ENCODE data around the gene OXSM. TPM values are rescaled to one million over a fixed set of nuclear protein-coding genes. Genes with fewer than 3 reads are reported as not detected.

Gene OXSM
- total RNA-seq, 1 donor from 2014 or later, result 8.7 TPM

DNA sequence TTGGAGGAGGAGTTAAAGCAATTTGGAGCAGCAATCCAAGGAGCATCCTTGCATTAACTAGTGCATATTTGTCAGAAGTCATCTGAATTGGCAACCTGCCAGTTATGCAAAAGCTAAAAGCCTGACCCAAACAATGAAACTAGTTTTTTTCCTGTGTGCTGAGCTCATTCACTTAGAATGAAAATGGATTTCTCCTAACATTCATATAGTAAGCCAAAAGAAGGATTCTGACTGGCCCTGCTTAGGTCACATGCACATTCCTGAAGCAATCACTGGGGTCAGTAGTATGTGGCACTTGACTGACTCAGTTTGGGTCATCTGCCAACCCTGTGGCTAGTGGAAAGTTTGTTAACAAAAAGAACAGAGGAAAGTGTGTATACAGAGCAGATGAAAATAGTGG is 30.5 kb downstream of the OXSM start:
- TF ChIP-seq, protein P1, sequence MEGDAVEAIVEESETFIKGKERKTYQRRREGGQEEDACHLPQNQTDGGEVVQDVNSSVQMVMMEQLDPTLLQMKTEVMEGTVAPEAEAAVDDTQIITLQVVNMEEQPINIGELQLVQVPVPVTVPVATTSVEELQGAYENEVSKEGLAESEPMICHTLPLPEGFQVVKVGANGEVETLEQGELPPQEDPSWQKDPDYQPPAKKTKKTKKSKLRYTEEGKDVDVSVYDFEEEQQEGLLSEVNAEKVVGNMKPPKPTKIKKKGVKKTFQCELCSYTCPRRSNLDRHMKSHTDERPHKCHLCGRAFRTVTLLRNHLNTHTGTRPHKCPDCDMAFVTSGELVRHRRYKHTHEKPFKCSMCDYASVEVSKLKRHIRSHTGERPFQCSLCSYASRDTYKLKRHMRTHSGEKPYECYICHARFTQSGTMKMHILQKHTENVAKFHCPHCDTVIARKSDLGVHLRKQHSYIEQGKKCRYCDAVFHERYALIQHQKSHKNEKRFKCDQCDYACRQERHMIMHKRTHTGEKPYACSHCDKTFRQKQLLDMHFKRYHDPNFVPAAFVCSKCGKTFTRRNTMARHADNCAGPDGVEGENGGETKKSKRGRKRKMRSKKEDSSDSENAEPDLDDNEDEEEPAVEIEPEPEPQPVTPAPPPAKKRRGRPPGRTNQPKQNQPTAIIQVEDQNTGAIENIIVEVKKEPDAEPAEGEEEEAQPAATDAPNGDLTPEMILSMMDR (conservative IDR thresholded peaks at IDR 0.05), result no peak
- Mint-ChIP-seq H3K4me1 (no peaks in the 10 kb centered on the region), H3K36me3 (ENCODE audit: low read depth) (no peaks in the 10 kb centered on the region), H3K4me3 (no peak overlapping the region), H3K27me3 (ENCODE audit: low read depth) (no peaks in the 10 kb centered on the region), H3K27ac (ENCODE audit: unreplicated experiment) (no peak overlapping the region), H3K9me3 (no peaks in the 10 kb centered on the region)
- no peak for DNase-seq (ENCODE audit: low read depth, low spot score)

DNA sequence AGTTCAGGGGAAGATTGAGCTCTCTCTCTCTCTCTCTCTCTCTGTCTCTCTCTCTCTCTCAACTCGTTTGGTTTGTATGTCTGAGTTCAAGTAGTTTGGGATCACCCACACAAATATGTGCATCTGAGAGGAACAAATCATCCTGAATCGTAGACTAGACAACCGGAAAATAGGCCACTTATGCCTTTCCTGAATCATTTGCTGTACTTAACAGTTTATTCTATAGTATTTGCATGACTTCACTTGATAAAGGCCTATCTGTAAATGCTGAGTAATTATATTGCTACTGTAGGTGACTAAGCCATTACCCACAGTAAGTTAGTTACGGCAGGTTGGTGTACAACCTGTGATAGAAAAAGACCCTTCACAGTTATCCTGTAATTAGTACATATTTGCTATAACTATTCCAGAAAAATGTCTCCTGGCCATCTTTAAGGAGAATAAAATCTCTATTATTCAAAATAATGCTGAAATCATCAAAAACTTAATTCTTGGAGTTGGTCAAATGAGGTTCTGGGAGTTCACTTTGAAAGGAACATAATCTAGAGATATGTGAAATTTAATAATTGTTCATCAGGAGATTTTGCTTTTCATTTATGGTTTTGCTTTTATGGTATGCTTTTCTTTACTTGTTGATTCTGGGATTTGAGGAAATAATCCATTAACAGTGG is 31.1 kb downstream of the OXSM start:
- H3K36me3 Mint-ChIP-seq (ENCODE audit: low read depth), result no peaks in the 10 kb centered on the region
- no peak for DNase-seq (ENCODE audit: low read depth, low spot score)
- H3K27ac Mint-ChIP-seq (ENCODE audit: unreplicated experiment), result no peak overlapping the region
- TF ChIP-seq, protein P1 (conservative IDR thresholded peaks at IDR 0.05), result no peak
- H3K4me1 Mint-ChIP-seq, result no peaks in the 10 kb centered on the region
- H3K9me3 Mint-ChIP-seq, result no peaks in the 10 kb centered on the region
- H3K27me3 Mint-ChIP-seq (ENCODE audit: low read depth), result no peaks in the 10 kb centered on the region
- no peak overlapping the region for H3K4me3 Mint-ChIP-seq

DNA sequence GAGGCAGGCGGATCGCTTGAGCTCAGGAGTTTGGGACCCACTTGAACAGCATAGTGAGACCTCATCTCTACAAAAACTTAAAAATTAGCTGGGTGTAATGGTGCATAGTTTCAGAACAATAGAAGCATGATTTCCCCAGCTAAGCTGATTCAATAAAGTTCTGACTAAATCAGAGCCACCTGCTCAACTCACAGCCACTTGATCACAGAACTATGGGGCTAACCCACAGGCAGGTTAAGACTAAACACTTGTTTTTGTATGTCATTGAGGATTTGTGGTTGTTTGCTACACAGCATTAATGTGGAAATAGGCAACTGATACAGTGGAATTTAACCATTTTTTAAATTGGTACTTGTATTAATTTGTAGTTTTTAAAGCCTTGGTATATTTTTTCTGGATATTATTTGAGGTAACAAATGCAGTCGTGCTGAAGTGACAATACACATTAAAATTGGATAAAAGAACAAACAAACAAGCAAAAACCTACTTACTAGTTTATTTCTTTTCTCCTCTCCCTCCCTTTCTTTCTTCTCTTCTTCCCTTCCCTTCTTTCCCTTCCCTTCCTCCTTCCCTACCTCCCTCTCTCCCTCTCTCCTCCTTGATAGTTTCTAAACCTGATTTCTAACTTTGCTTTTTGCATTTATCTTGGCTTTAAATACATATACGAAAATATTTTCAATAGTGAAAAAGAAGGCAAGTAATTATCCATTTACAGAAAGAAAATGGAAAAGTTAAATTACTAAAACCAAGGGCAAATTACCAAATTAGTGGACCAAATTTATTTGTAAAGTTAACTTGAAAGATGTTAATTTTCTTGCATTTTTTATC is 32.1 kb downstream of the OXSM start:
- Mint-ChIP-seq H3K27ac (ENCODE audit: unreplicated experiment) (no peak overlapping the region), H3K9me3 (no peaks in the 10 kb centered on the region), H3K36me3 (ENCODE audit: low read depth) (no peaks in the 10 kb centered on the region), H3K4me1 (no peaks in the 10 kb centered on the region), H3K27me3 (ENCODE audit: low read depth) (no peaks in the 10 kb centered on the region), H3K4me3 (no peak overlapping the region)
- no peak for DNase-seq (ENCODE audit: low read depth, low spot score)
- TF ChIP-seq, protein P1 (conservative IDR thresholded peaks at IDR 0.05), result no peak

DNA sequence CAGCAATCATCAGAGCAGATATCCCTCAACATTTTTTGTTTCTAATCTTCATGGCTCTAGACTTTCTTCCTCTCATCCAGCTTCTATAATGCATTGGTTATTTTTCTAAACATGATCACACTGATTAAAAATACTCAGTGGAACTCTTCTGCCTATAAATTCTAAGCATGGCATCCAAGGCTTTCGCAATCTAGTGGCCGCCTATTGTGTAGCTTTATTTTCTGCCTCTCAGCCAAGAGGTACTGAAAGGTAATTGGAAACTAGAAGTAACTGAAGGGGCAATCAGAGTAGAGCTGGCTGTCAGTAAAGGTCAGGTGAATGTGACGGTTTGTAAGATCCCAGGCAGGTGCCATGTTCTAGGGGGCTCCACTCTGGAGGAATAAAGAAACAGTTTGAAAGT is 33.4 kb downstream of the OXSM start:
- H3K9me3 Mint-ChIP-seq, result no peaks in the 10 kb centered on the region
- H3K4me1 Mint-ChIP-seq, result no peaks in the 10 kb centered on the region
- H3K4me3 Mint-ChIP-seq, result no peak overlapping the region

DNA sequence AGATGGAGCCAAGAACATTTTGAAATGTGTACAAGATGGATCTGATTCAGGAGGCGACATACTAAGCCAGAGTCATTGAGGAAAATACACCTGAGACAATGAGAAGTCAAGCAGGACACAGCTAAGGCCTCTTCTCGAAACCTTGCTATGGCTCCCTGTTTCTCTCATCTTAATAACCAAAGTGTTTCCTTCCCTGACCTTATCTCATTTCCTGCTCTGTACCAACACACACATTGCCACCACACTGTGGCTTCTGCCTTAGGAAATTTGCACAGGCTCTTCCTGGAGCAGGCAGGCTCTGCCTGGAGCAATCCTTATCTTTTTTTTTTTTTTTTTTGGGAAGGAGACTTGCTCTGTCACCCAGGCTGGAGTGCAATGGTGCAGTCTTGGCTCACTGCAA is 36.6 kb downstream of the OXSM start:
- DNase-seq (ENCODE audit: low read depth, low spot score), result no peak
- H3K4me3 Mint-ChIP-seq, result no peak overlapping the region
- TF ChIP-seq, protein P1 (conservative IDR thresholded peaks at IDR 0.05), result no peak
- no peaks in the 10 kb centered on the region for H3K9me3 Mint-ChIP-seq
- H3K27ac Mint-ChIP-seq (ENCODE audit: unreplicated experiment), result no peak overlapping the region
- peaks cover 11% of the 10 kb centered on the region for H3K4me1 Mint-ChIP-seq
- H3K36me3 Mint-ChIP-seq (ENCODE audit: low read depth), result no peaks in the 10 kb centered on the region
- H3K27me3 Mint-ChIP-seq (ENCODE audit: low read depth), result no peaks in the 10 kb centered on the region

More for the DNA sequence above, 33.4 kb downstream of the OXSM start:
- H3K27me3 Mint-ChIP-seq (ENCODE audit: low read depth), result no peaks in the 10 kb centered on the region
- TF ChIP-seq, protein P1 (conservative IDR thresholded peaks at IDR 0.05), result no peak
- DNase-seq (ENCODE audit: low read depth, low spot score), result no peak
- H3K36me3 Mint-ChIP-seq (ENCODE audit: low read depth), result no peaks in the 10 kb centered on the region
- no peak overlapping the region for H3K27ac Mint-ChIP-seq (ENCODE audit: unreplicated experiment)

Measured in neural crest cell (in vitro differentiated cells).